ENCODE measurements around the gene KLF13. TPM values are rescaled to one million over a fixed set of nuclear protein-coding genes. Genes with fewer than 3 reads are reported as not detected.
A peak's percentile ranks its signal among the peaks of the same experiment; 100 is the strongest.

Gene KLF13
- total and polyA plus RNA-seq, 8 donors = 12.3 to 57.1 (median 32.6) TPM

- Histone ChIP-seq H3K27ac (no peak overlapping the region), H3K4me1 (peaks cover 31 to 47% (median 39%) of the 10 kb centered on the region in 3 donors), H3K36me3 (no peaks in the 10 kb centered on the region), H3K27me3 (no peaks in the 10 kb centered on the region), H3K4me3 (no peak overlapping the region), H3K9me3 (no peaks in the 10 kb centered on the region)
- intact Hi-C loops (cut with DNase I) = no loop called here
- FAIRE-seq (no peak), ATAC-seq (no peak), DNase-seq (peak in 1 of 6 donors; percentile 39)
- no peak for TF ChIP-seq CTCF (IDR thresholded peaks at IDR 0.05)
- WGBS, 2 donors = 91 to 92% methylated on average over 19 of the region's 19 CpGs
These were observed 21.6 kb downstream of the KLF13 start for GRCh38 chr15:31347981-31348803.

- no peaks in the 10 kb centered on the region for H3K27me3 ChIP-seq
- TF ChIP-seq CTCF (IDR thresholded peaks at IDR 0.05) = no peak
- H3K27ac ChIP-seq = no peak overlapping the region
- FAIRE-seq (no peak), DNase-seq (peak in 2 of 6 donors; percentile 48 to 70), ATAC-seq (no peak)
- intact Hi-C loops (cut with DNase I) = no loop called here
- no peaks in the 10 kb centered on the region for H3K9me3 ChIP-seq
- H3K4me1 ChIP-seq = peaks cover 34 to 49% (median 42%) of the 10 kb centered on the region in 3 donors
- no peak overlapping the region for H3K4me3 ChIP-seq
- no peaks in the 10 kb centered on the region for H3K36me3 ChIP-seq
- whole genome bisulfite sequencing, 2 donors = 89 to 91% methylated on average over 13 of the region's 13 CpGs
These were observed 22.9 kb downstream of the KLF13 start for GRCh38 chr15:31349233-31350141.

- H3K27ac ChIP-seq = peak overlapping the region in 3 of 4 donors; percentile 17 to 85 (median 83)
- no peaks in the 10 kb centered on the region for H3K9me3 ChIP-seq
- no peaks in the 10 kb centered on the region for H3K36me3 ChIP-seq
- H3K27me3 ChIP-seq = no peaks in the 10 kb centered on the region
- intact Hi-C loops (cut with DNase I) = no loop called here
- no peak for TF ChIP-seq CTCF (IDR thresholded peaks at IDR 0.05)
- 96 to 98% methylated on average over 7 of the region's 7 CpGs for WGBS, 2 donors
- no peak overlapping the region for H3K4me3 ChIP-seq
- H3K4me1 ChIP-seq = peaks cover 26 to 42% (median 40%) of the 10 kb centered on the region in 3 donors
- ATAC-seq = no peak
- peak in 1 of 6 donors; percentile 28 for DNase-seq
- FAIRE-seq = no peak
These were observed 24.1 kb downstream of the KLF13 start for GRCh38 chr15:31350771-31351170.

- TF ChIP-seq CTCF (IDR thresholded peaks at IDR 0.05) = no peak
- Histone ChIP-seq H3K4me1 (peaks cover 26 to 48% (median 43%) of the 10 kb centered on the region in 3 donors), H3K9me3 (no peaks in the 10 kb centered on the region), H3K27me3 (no peaks in the 10 kb centered on the region), H3K36me3 (no peaks in the 10 kb centered on the region), H3K4me3 (no peak overlapping the region), H3K27ac (peak overlapping the region; percentile 62 to 88 (median 84))
- DNase-seq = peak; percentile 81 to 96 (median 88)
- peak; percentile 90 to 92 (median 92) for ATAC-seq
- intact Hi-C loops (cut with DNase I) = no loop called here
- WGBS, 2 donors = 9 to 16% methylated on average over 8 of the region's 8 CpGs
- FAIRE-seq = no peak
These were observed 25.7 kb downstream of the KLF13 start for GRCh38 chr15:31352339-31352751.

All from pancreas (tissue), 10 donors.